NCI-H2196 treated with DMSO at 0.1 percent for 48 hours (cell line): ENCODE data around the gene CTSL.

ENCODE experiments used
- DNase-seq: peaks from one replicate; lab custom pipeline; 2025; ENCODE audit not compliant: unreplicated experiment; lab: John Stamatoyannopoulos, UW

CTSL gene

DNA sequence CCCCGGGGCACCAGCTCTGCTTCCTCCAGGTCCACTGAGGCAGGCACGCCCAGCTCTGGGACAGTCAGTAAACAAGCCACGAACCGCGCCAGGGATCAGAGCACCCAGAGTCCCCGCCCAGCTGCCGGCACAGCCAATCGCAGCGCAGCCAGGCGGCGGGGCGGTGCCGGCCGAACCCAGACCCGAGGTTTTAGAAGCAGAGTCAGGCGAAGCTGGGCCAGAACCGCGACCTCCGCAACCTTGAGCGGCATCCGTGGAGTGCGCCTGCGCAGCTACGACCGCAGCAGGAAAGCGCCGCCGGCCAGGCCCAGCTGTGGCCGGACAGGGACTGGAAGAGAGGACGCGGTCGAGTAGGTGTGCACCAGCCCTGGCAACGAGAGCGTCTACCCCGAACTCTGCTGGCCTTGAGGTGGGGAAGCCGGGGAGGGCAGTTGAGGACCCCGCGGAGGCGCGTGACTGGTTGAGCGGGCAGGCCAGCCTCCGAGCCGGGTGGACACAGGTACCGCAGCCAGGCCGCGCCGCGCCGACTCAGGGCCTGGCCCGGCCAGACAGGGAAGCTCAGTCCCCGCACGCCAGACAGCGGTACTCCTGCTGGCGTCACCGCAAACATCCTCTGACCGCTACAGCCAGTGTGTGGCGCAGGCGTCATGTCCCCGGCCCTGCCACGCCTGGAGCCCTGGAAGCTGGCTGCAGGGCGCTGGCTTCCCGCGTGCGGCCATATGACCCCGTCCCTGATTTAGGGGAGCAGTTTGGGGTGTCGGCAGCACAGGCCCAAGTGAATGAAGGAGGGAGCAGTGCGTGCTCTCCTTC, at the start of gene CTSL:
Gene CTSL, plus strand, starts transcription at position 220 of the 810 bp plus-strand sequence. CDS start 1,485 bp downstream, outside the sequence.
- DNase-seq = peak; percentile 79

GRCh38 chr9:87676976-87677775, 48.7 kb upstream of the CTSL start:
- DNase-seq = no peak

DNA sequence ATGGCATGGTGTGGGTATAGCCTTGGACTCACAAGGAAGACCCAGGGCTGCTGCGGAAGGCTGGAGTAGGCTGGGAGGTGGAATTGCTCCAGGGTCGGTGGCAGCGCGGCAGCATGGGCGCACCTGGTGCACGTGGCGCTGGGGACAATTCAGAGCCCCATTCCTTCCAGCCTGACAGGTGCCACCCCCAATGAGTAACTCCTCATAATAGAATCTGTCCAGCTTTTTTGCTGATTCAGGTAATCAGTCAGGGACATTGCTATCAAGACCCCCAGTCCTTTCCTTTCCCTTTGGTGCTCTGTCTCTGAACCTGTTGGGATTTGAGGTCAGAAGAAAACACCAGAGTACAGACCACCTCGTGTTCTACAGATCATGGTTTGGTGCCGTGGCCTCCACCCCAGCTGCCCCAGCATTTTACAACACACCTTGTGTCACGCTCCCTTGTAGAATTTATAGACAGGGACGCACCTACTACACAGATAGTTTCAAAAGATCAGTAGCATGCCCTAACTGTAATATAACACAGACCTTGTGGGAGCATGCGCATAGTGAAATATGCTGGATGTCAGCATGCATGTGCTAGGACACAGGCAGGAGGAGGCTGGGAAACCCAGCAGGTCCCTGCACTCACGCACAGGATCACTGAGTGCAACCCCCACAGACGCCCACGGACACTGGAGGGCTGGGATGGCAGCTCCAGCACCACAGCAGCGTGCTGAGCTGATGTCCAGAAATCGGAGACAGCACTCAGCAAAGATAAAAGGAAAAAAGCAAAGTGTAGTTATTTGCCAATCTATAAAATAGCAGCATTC, 47.9 kb upstream of the CTSL start:
- DNase-seq = no peak

DNA sequence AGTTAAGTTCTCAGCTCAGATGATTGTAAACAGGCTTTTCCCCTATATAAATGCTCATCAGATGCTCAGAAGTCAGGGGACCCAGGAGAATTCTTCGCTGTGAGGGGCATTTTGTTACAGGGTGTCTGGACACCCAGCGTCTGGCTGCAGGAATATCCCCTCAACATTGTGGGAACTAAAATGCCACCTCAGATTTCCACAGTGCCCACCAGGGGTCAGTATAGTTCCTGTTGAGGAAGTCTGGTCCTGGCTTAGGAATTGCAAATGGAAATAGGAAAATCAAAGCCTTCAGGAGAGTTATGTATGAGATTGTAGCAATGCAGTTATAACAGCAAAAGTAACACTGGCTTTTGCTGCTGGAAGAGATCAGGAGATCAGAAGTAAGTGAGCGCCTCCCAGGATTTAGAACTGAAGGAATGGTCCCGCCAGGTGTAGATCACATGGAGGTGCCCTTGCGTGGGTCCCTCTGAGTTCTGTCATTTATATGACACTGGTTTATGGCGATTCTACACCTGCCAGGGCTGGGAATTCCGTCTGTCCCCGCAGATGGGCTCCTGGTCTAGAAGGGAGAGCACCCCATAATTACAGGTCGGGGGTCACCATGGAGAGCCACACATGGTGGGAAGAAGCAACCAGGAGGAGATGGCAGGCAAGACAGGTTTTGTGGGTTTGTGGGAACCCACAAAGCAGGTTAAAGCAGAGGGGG, 47.1 kb upstream of the CTSL start:
- peak; percentile 22 for DNase-seq

DNA sequence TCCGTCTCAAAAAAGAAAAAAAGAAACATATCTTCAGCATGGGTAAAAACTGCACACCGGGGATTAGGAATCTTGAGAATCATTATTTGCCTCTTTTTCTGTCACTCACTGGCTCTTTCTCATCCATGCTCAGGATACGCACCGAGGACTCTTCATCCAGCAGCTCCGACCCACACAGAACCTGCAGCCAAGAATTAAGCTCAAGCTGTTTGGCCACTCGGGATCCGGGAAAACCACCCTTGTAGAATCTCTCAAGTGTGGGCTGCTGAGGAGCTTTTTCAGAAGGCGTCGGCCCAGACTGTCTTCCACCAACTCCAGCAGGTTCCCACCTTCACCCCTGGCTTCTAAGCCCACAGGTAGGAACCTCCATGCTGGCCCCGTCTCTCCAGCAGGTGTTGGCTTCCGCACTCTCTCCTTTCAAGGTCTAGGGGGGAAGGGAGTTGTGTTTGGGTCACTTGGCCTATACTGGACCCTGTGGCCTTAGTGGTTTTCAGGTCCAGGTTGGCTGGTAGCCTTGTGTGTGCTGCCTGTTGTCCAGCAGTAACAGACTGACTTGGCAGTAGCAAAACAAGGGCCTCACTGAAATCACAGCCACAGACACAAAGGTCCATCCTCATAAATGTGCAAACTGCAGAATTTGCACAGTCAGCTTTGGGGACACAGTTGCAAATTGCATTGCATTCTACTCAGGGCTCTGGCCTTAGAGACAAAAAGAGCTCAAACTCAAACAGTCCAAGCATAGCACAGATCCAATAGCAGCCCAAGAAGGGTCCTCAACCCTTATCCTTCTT, 44.5 kb upstream of the CTSL start:
- DNase-seq = no peak

DNA sequence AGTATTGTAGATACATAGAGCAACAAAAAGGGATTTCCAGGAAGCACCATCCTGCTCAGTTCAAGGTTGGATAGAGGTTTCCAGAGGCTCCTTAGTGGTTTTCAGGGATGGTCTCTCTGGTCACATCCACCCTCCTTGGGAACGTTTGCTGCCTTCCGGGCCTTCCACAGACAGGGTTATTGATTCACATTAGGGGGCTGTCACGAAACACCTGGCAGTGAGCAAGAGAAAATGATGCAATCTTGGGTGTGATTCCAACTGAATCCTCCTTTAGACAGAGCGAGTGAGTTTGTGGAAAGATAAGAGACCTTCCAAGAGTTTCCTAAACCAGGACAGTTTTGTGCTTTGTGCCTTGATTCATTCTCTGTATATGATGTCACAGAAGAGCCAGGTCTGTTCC, 43.8 kb upstream of the CTSL start:
- no peak for DNase-seq

DNA sequence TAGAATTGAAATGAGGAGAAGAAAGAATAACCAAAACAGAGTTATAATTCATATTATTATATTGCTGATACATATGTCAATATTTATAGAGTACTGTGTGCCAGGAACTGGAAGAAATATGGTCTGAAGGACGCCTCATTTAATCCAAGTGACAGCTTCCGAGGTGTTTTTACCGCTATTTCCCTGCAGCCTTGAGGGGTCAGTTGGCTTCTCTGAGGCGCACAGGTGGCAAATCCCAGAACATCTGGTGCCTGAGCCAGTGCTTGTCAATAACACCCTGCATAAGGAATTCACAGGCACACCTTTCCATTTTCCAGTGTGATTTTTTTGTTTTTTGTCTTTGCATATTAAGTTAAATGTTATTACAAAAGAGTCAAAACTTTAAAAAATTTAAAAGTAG, 43.3 kb upstream of the CTSL start:
- no peak for DNase-seq

DNA sequence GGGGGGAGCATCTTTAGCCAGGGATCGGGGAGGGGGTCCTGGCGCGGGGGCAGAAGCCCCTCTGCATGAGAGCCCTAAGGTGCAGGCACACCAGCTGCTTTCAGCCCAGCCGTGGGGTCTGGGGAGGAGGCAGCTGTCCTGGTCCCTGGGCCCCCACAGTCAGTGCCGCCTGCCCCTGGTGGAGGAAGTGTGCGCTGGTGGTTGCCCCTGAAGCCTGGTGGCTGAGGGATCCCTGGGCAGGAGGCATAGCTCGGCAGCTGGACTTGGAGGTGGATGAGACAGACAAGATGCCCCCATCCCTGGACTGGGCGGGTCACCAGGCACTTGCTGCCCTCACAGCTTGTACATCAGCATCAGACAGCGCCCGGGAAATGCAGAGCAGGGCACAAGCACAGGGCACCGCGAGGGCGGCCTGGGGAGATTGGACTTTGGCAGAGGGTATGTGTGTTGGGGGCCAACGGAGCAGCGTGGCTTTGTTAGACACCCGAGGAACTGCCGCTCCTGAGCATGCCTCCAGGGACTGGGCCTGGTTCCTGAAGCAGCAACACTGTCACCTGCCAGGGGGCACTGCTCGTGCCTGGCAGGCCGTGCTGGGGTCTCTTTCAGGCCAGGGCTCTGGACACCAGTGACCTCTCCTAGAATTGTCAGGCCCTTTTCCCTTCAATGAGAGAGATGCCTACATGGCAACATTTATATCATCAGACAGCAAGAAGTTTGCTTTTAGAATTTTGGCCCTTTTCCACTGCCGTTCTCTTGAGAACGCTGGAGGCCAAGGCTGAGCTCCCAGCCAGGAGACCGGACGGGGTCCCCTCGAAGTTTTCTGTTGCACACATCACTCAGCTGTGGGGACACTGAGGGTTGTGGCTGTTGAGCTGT, 41.9 kb upstream of the CTSL start:
- no peak for DNase-seq

- no peak for DNase-seq
Measured at GRCh38 chr9:87684627-87685219, 41.2 kb upstream of the CTSL start.

DNA sequence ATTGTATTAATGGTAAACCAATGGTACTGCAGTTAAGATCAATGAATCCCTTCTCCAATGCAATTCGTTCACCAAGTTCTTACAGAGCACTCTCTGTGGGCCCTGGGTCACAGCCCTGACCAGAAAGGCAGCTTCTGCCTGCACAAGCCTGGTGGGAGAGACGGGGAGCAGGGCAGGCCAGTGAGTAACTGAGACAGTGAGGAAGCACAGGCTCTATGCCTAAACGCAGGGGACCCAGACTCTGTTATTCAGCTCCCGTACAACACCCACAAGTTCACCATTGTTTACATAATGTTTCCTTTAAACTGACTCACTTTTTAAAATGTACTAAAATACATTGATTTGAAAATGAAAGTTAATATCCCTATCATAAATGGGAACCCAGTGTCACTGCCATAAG, 40.5 kb upstream of the CTSL start:
- no peak for DNase-seq

- DNase-seq = no peak
Measured at GRCh38 chr9:87685871-87686519, 39.9 kb upstream of the CTSL start.

- DNase-seq = no peak
Measured at GRCh38 chr9:87686520-87687090, 39.3 kb upstream of the CTSL start.

GRCh38 chr9:87687207-87687606, 38.7 kb upstream of the CTSL start:
- no peak for DNase-seq

DNA sequence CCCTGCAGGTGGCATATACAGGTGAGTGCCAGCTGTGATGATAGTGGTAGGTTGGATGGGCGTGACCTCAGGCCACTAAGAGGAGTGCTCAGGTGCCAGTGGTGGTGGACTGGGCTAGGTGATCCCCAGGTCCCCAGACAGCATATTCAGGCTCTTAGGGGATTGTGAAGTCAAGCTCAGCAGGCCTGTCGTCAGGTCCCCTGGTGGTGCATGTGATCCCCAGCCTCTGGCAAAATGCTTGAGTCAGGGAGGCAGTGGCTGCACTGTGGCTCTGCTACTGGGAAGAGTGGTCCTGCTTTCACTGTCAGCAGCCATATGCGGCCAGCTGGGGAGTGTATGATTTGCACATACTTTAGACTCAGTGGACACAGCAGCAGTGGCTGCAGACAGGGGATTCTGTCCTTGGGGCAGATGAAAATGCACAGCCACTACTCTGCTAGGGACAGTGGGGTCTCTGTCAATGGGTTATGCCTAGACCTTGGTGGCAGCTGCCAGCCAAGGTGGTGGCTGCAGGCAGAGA, 31.6 kb upstream of the CTSL start:
- no peak for DNase-seq

DNA sequence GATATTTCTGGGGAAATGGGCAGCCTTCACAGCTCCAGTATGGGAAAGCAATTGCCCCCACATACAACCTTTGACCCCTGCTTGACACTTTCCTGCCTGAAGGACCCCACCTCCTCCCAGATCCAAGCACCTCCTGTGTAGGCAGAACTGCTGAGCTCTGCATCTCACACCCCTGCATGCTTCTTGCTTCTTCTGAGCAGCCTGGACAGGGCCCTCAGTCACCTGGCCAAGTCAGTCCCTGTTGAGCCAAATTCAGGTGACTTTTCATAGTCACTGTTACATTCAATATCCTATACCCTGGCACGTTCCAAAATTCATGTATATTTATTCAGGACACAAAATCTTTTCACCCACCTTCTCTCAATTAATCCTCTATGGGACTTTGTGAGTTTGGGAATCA, 30.4 kb upstream of the CTSL start:
- DNase-seq = no peak

GRCh38 chr9:87696641-87697040, 29.3 kb upstream of the CTSL start:
- no peak for DNase-seq

- no peak for DNase-seq
Measured at GRCh38 chr9:87698069-87698809, 27.7 kb upstream of the CTSL start.
